ENCODE measurements around the gene KLK12.

KLK12 gene

DNA sequence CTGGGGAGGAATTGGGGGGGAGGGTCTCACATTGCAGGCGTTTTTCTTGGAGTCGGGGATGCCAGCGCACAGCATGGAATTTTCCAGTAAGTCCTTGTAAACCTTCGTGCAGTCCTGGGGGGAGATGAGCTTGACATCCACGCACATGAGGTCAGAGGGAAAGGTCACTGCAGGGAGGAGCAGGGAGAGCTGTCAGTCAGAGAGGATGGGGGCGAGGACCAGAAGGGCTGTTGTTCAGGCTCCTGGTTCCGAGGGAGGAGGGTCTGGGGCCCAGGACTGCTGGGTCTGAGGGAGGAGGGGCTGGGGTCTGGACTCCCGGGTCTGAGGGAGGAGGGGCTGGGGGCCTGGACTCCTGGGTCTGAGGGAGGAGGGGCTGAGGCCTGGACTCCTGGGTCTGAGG is 55.0 kb downstream of the KLK12 start:
- no peak for DNase-seq

Measured in stimulated activated CD4-positive, alpha-beta T cell treated with anti-CD3 and anti-CD28 coated beads, Interleukin-1b, Interleukin-23, amount 100 ng/mL, for 48 hours (primary cell).